IMR-90 (cell line): ENCODE data around the gene DCANP1. TPM values are rescaled to one million over a fixed set of nuclear protein-coding genes. Genes with fewer than 3 reads are reported as not detected.

Source experiments
- ATAC-seq: fragments of 200-7000 bp; cut with Tn5 transposase; 2 replicates; pipeline ENCODE4 v1.9.1; 2020; ENCODE audit warnings: low read depth, mild to moderate bottlenecking, moderate library complexity
- BruUV-seq: library from RNA; stranded (reverse); fragments of 400-500 nt; replicated peaks from 2 replicates; lab custom pipeline; 2021; lab: Mats Ljungman, UMichigan
- CTCF ChIA-PET: fragments of 300-600 bp; formaldehyde crosslinking; extraction: SDS; loops from one replicate; lab custom pipeline; 2021; ENCODE audit warnings: antibody characterized with exemption; lab: Yijun Ruan, JAX
- POLR2A ChIA-PET: fragments of 300-600 bp; sonication (Branson Sonifier 250); formaldehyde crosslinking; loops from one replicate; lab custom pipeline; 2022; ENCODE audit warnings: antibody characterized with exemption; ENCODE audit not compliant: unreplicated experiment; lab: Charles Lee
- DNase-seq: peaks from one replicate; pipeline ENCODE4 v3.0.0; 2013
- H2AFZ ChIP-seq: replicated peaks from 2 replicates; pipeline ENCODE3; 2013; ENCODE audit warnings: low read length, mild to moderate bottlenecking; ENCODE audit not compliant: poor library complexity
- H2AK5ac ChIP-seq: 2 replicates; pipeline ENCODE4 v1.6.1; 2013; ENCODE audit warnings: low read depth, low read length, inconsistent platforms
- H2AK9ac ChIP-seq: replicated peaks from 2 replicates; pipeline ENCODE3; 2013; ENCODE audit warnings: mild to moderate bottlenecking, low read depth, low read length, moderate library complexity; ENCODE audit not compliant: poor library complexity
- H2BK120ac ChIP-seq: 2 replicates; pipeline ENCODE4 v1.6.1; 2013; ENCODE audit warnings: low read depth, low read length, inconsistent platforms
- H2BK15ac ChIP-seq: 3 replicates; pipeline ENCODE4 v1.6.1; 2013; ENCODE audit warnings: low read depth, low read length, inconsistent platforms
- H2BK20ac ChIP-seq: 2 replicates; pipeline ENCODE4 v1.6.1; 2013; ENCODE audit warnings: low read depth, mild to moderate bottlenecking, inconsistent platforms, low read length, moderate library complexity
- H2BK5ac ChIP-seq: 2 replicates; pipeline ENCODE4 v1.6.1; 2013; ENCODE audit warnings: mild to moderate bottlenecking, low read depth, low read length, inconsistent platforms; ENCODE audit not compliant: poor library complexity, severe bottlenecking
- H3K14ac ChIP-seq: replicated peaks from 2 replicates; pipeline ENCODE4 v1.6.1; 2013; ENCODE audit warnings: low read depth, low read length, inconsistent platforms
- H3K18ac ChIP-seq: 2 replicates; pipeline ENCODE4 v1.6.1; 2013; ENCODE audit warnings: low read depth, low read length, control low read depth
- H3K23ac ChIP-seq: 2 replicates; pipeline ENCODE4 v1.6.1; 2013; ENCODE audit warnings: low read depth, low read length, inconsistent platforms
- H3K27ac ChIP-seq: 2 replicates; pipeline ENCODE4 v1.5.1; 2013; ENCODE audit warnings: mild to moderate bottlenecking, control low read depth, low read length; ENCODE audit not compliant: insufficient read depth
- H3K27me3 ChIP-seq: 2 replicates; pipeline ENCODE4 v1.6.1; 2013; ENCODE audit warnings: low read length; ENCODE audit not compliant: control insufficient read depth, insufficient read depth
- H3K36me3 ChIP-seq: 2 replicates; pipeline ENCODE4 v1.6.1; 2013; ENCODE audit warnings: low read length, mixed read lengths; ENCODE audit not compliant: control insufficient read depth, insufficient read depth
- H3K4ac ChIP-seq: 2 replicates; pipeline ENCODE4 v1.6.1; 2013; ENCODE audit warnings: low read depth, low read length, inconsistent platforms
- H3K4me1 ChIP-seq: 2 replicates; pipeline ENCODE4 v1.6.1; 2013; ENCODE audit warnings: low read length, mixed read lengths; ENCODE audit not compliant: control insufficient read depth, insufficient read depth
- H3K4me2 ChIP-seq: 2 replicates; pipeline ENCODE4 v1.6.1; 2013; ENCODE audit warnings: low read depth, mild to moderate bottlenecking, control low read depth, low read length, moderate library complexity
- H3K4me3 ChIP-seq: 2 replicates; pipeline ENCODE4 v1.5.1; 2013; ENCODE audit warnings: low read depth, mild to moderate bottlenecking, control low read depth, low read length, moderate library complexity; ENCODE audit not compliant: insufficient read depth
- H3K56ac ChIP-seq: 2 replicates; pipeline ENCODE4 v1.6.1; 2013; ENCODE audit warnings: low read length, inconsistent platforms; ENCODE audit not compliant: insufficient read depth; ENCODE audit errors: extremely low read depth
- H3K79me1 ChIP-seq, 2 experiments: 2 replicates each; pipeline ENCODE4 v1.6.1; 2013; ENCODE audit warnings: low read length in 2 of 2, inconsistent platforms in 1 of 2, low read depth in 1 of 2
- H3K9ac ChIP-seq: 2 replicates; pipeline ENCODE4 v1.6.1; 2013; ENCODE audit warnings: low read depth, low read length, control low read depth
- H3K9me1 ChIP-seq: 2 replicates; pipeline ENCODE4 v1.6.1; 2013; ENCODE audit warnings: low read length, inconsistent platforms; ENCODE audit not compliant: insufficient read depth
- H3K9me3 ChIP-seq: 2 replicates; pipeline ENCODE4 v1.6.1; 2013; ENCODE audit warnings: low read length; ENCODE audit not compliant: control insufficient read depth, insufficient read depth
- H4K20me1 ChIP-seq: 2 replicates; pipeline ENCODE4 v1.6.1; 2013; ENCODE audit warnings: low read length, inconsistent platforms; ENCODE audit not compliant: insufficient read depth
- H4K5ac ChIP-seq: 2 replicates; pipeline ENCODE4 v1.6.1; 2013; ENCODE audit warnings: mild to moderate bottlenecking, low read depth, low read length, control low read depth
- H4K8ac ChIP-seq, 2 experiments: 2 replicates each; pipeline ENCODE4 v1.6.1; 2013; ENCODE audit warnings: low read depth in 2 of 2, low read length in 2 of 2, control low read depth in 1 of 2, inconsistent platforms in 1 of 2
- H4K91ac ChIP-seq: 2 replicates; pipeline ENCODE4 v1.6.1; 2013; ENCODE audit warnings: low read depth, low read length, inconsistent platforms; ENCODE audit not compliant: insufficient read depth
- BHLHE40 ChIP-seq: fragments of 150-350 bp; IDR thresholded peaks from 2 replicates; pipeline ENCODE4 v1.6.1; 2016; ENCODE audit warnings: mild to moderate bottlenecking, low read depth, low read length
- CEBPB ChIP-seq: IDR thresholded peaks from 2 replicates; pipeline ENCODE4 v1.6.1; 2012; ENCODE audit warnings: low read depth, low read length, improper control_type of control experiment
- ELK1 ChIP-seq: fragments of 150-350 bp; IDR thresholded peaks from 2 replicates; pipeline ENCODE4 v1.6.1; 2016; ENCODE audit warnings: low read depth, mild to moderate bottlenecking, low read length, moderate library complexity, borderline replicate concordance
- MAZ ChIP-seq: IDR thresholded peaks from 2 replicates; pipeline ENCODE4 v1.6.1; 2012; ENCODE audit warnings: low read depth, mild to moderate bottlenecking, low read length, improper control_type of control experiment, moderate library complexity, borderline replicate concordance
- RFX5 ChIP-seq: IDR thresholded peaks from 2 replicates; pipeline ENCODE4 v1.8.0; 2012; ENCODE audit warnings: low read depth, mild to moderate bottlenecking, low read length, moderate library complexity
- USF2 ChIP-seq: fragments of 150-350 bp; IDR thresholded peaks from 2 replicates; pipeline ENCODE4 v1.6.1; 2017; ENCODE audit warnings: mild to moderate bottlenecking, antibody characterized with exemption, low read length, low read depth
- WGBS, 2 experiments: methylation state at CpG; one replicate each; pipeline versions ENCODE4 v1.1.5 to v1.1.7; 2013; ENCODE audit warnings: missing lambda C conversion rate in 2 of 2; ENCODE audit not compliant: insufficient read length in 1 of 2; ENCODE audit errors: extremely low coverage in 2 of 2; 5-methylcytosine and 5-hydroxymethylcytosine counted together
- dilution Hi-C: fragments of 300-500 bp; cut with HindIII; formaldehyde crosslinking; loops from one replicate; pipeline ENCODE4 v1.14.3; 2018; ENCODE audit warnings: low sequenced_read_pairs; ENCODE audit not compliant: unreplicated experiment
- in situ Hi-C: fragments of 300-500 bp; cut with MboI; formaldehyde crosslinking; loops from 3 replicates; pipeline ENCODE4 v1.14.3; 2019; ENCODE audit warnings: low sequenced_read_pairs, inconsistent platforms, mixed read lengths
- intact Hi-C: fragments of 100-400 bp; cut with micrococcal nuclease; formaldehyde crosslinking; loops from 2 replicates; pipeline ENCODE4 v1.10.0; 2022
- polyA plus RNA-seq, 3 experiments: library from polyadenylated mRNA; depleted of rRNA; stranded (reverse); fragments of >200 nt; gene quantifications; 2 replicates each; pipeline ENCODE4 v1.2.3, GENCODE V29; 2012; ENCODE audit warnings: low replicate concordance in 1 of 3
- total RNA-seq: library from RNA; depleted of rRNA; stranded (reverse); fragments of >200 nt; gene quantifications from 2 replicates; pipeline ENCODE4 v1.2.3, GENCODE V29; 2012
- TF ChIP-seq, protein P1 (sequence below): conservative IDR thresholded peaks from 2 replicates; pipeline ENCODE4 v1.5.1; 2012; ENCODE audit warnings: mild to moderate bottlenecking, low read depth, low read length, improper control_type of control experiment

The DCANP1 gene
- total and polyA plus RNA-seq, 2 of the 4 experiments (the other 2 are of a cell fraction), result not detected

GRCh38 chr5:135481909-135482311 is 34.8 kb upstream of the DCANP1 start:
- dilution Hi-C loops, result no loop called here

More at GRCh38 chr5:135481909-135482311, 34.8 kb upstream of the DCANP1 start:
- no peaks in the 10 kb centered on the region for H3K79me1 ChIP-seq
- H3K27ac ChIP-seq, result no peak overlapping the region
- H3K4me3 ChIP-seq, result no peak overlapping the region
- TF ChIP-seq ELK1 (no peak), RFX5 (no peak), CEBPB (no peak), BHLHE40 (no peak), USF2 (no peak), MAZ (no peak)
- TF ChIP-seq, protein P1, sequence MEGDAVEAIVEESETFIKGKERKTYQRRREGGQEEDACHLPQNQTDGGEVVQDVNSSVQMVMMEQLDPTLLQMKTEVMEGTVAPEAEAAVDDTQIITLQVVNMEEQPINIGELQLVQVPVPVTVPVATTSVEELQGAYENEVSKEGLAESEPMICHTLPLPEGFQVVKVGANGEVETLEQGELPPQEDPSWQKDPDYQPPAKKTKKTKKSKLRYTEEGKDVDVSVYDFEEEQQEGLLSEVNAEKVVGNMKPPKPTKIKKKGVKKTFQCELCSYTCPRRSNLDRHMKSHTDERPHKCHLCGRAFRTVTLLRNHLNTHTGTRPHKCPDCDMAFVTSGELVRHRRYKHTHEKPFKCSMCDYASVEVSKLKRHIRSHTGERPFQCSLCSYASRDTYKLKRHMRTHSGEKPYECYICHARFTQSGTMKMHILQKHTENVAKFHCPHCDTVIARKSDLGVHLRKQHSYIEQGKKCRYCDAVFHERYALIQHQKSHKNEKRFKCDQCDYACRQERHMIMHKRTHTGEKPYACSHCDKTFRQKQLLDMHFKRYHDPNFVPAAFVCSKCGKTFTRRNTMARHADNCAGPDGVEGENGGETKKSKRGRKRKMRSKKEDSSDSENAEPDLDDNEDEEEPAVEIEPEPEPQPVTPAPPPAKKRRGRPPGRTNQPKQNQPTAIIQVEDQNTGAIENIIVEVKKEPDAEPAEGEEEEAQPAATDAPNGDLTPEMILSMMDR, result no peak
- no TSS peak for BruUV-seq
- H3K4ac ChIP-seq, result no peak overlapping the region
- no peak overlapping the region for H4K5ac ChIP-seq
- H3K9me3 ChIP-seq, result no peaks in the 10 kb centered on the region
- no peak overlapping the region for H3K4me2 ChIP-seq
- in situ Hi-C loops, result no loop called here
- H3K27me3 ChIP-seq, result peaks cover 65% of the 10 kb centered on the region
- H2BK15ac ChIP-seq, result no peak overlapping the region
- no peak overlapping the region for H3K56ac ChIP-seq
- H3K9ac ChIP-seq, result no peak overlapping the region
- CTCF ChIA-PET, result no interaction called here
- no peak overlapping the region for H2AK5ac ChIP-seq
- H3K14ac ChIP-seq, result no peak overlapping the region
- DNase-seq (no peak), ATAC-seq (no peak)
- WGBS, 2 experiments, result 86% methylated on average over 4 of the region's 4 CpGs; no CpG with 5 or more reads in 1 of the 2 experiments
- intact Hi-C loops, result no loop called here
- no peak overlapping the region for H3K18ac ChIP-seq
- no peaks in the 10 kb centered on the region for H3K36me3 ChIP-seq
- H3K23ac ChIP-seq, result no peak overlapping the region
- no peak overlapping the region for H2BK20ac ChIP-seq
- peak overlapping the region; percentile 41 for H2AFZ ChIP-seq
- no peak overlapping the region for H2AK9ac ChIP-seq
- H4K20me1 ChIP-seq, result no peaks in the 10 kb centered on the region; the same call in 1 of the 2 replicates
- POLR2A ChIA-PET, result no interaction called here
- peaks cover 5% of the 10 kb centered on the region; the same call in 1 of the 2 replicates for H3K9me1 ChIP-seq
- H2BK5ac ChIP-seq, result peak overlapping the region; percentile 16
- H4K91ac ChIP-seq, result no peak overlapping the region
- no peak overlapping the region for H4K8ac ChIP-seq
- no peaks in the 10 kb centered on the region for H3K4me1 ChIP-seq
- no peak overlapping the region for H2BK120ac ChIP-seq
